GM12892 (cell line): ENCODE measurements around the gene REXO5.
"Not testable (repeated sequence)": the region's sequence is repeated elsewhere in the genome, so short reads cannot be mapped to it uniquely, and the experiment has no call there.

Experiments
- POLR2A ChIP-seq: IDR thresholded peaks from 2 replicates; pipeline ENCODE4 v1.6.1; 2011; ENCODE audit warnings: low read depth, low read length, control low read depth
- POLR2AphosphoS5 ChIP-seq: IDR thresholded peaks from 2 replicates; pipeline ENCODE4 v1.6.1; 2011; ENCODE audit warnings: low read depth, low read length, control low read depth
- TAF1 ChIP-seq: IDR thresholded peaks from 2 replicates; pipeline ENCODE4 v1.6.1; 2011; ENCODE audit warnings: low read depth, mild to moderate bottlenecking, control low read depth, low read length, borderline replicate concordance

DNA sequence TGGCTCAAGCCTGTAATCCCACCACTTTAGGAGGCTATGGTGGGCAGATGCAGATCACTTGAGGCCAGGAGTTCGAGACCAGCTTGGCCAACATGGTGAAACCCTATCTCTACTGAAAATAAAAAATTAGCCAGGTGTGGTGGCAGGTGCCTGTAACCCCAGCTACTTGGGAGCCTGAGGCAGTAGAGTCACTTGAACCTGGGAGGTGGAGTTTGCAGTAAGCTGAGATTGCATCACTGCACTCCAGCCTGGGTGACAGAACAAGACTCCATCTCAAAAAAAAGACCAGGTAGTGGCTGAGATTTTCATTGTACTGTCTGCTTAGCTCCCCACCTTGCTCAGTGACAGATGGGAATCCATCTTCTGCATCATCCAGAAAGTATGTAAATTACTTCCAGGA lies 41.9 kb upstream of the REXO5 start:
- TF ChIP-seq POLR2A, POLR2AphosphoS5, TAF1: not testable (repeated sequence)
